ENCODE data around the gene CHMP4B.

The CHMP4B gene

DNA sequence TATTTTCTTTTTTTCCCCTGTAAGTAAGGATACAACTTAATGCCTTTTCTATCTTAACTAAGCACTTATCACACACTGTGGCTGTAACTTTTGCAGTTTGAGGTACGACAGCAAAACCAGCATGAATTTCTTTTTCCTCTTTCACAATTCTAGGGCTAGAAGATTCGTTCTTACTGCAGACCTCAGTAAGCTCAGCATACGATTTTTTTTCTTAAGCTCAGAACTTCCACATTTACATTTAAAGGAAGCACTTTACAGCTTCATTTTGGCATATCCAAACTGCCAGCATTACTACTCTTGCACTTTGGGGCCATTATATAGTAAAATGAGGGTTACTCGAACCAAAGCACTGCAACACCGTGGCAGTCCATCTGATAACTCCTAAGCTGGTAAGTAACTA is 889 bp upstream of the CHMP4B start:
- no peak overlapping the region for H3K4me3 ChIP-seq (ENCODE audit: low read length)
- TF ChIP-seq, protein P1, sequence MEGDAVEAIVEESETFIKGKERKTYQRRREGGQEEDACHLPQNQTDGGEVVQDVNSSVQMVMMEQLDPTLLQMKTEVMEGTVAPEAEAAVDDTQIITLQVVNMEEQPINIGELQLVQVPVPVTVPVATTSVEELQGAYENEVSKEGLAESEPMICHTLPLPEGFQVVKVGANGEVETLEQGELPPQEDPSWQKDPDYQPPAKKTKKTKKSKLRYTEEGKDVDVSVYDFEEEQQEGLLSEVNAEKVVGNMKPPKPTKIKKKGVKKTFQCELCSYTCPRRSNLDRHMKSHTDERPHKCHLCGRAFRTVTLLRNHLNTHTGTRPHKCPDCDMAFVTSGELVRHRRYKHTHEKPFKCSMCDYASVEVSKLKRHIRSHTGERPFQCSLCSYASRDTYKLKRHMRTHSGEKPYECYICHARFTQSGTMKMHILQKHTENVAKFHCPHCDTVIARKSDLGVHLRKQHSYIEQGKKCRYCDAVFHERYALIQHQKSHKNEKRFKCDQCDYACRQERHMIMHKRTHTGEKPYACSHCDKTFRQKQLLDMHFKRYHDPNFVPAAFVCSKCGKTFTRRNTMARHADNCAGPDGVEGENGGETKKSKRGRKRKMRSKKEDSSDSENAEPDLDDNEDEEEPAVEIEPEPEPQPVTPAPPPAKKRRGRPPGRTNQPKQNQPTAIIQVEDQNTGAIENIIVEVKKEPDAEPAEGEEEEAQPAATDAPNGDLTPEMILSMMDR (IDR thresholded peaks at IDR 0.05; ENCODE audit: insufficient read depth, low read depth, low read length, missing control alignments) = no peak
- DNase-seq (ENCODE audit: low read depth) = no peak

DNA sequence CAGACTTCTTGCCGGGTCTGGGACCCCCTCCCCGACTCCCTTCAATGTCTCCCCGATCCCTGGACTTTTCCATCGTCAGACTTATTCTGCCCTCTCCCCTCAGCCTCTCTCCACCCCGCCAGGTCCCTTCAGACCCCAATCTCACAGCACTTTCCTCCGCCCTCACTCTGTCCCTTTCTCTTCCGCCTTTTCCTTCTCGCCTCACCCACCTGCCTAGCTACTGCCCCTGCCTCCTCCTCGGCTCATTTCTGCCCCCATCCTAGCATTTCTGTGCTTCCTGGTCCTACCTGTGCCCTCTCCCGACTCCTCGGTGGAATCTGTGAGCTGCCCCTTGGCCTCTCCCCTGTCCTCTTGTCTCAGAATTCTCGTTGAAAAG is 616 bp downstream of the CHMP4B start:
- DNase-seq (ENCODE audit: low read depth) = no peak

DNA sequence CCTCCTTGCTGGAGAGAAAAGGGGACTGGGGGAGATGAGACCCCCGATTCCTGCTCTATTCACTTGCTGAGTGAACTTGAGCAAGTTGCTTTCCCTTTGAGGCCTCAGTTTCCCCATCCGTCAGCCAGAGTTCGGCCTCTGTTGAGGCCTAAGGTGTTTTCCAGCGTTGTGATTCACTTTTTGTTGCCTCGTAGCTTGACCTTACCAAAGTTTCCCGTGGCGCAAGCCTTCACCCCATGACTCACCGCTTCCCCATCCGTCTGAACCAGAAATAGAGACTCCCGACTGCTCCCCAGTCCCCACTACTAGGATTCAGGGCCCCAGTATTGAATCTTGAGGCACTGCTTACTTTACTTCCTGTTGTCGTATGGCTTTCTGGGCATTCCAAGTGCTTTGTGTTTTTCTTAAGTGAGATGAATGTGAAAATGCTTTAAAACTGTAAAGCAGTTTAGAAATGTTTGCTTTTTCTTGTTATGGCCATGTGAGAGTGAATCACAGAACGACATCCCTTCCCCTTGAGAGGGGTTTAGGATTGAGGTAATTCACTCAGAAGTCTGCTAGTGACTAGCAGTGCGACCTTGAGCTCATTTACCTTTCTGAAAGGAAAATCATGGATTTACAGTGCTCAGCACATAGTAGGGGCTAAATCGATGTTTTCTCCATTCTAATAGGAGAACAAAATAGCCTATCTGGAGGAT is 1.2 kb downstream of the CHMP4B start:
- peak; percentile 91 for DNase-seq (ENCODE audit: low read depth)
- TF ChIP-seq, protein P1 (IDR thresholded peaks at IDR 0.05; ENCODE audit: insufficient read depth, low read depth, low read length, missing control alignments) = no peak
- peak overlapping the region; percentile 95 for H3K4me3 ChIP-seq (ENCODE audit: low read length)

More for the DNA sequence above, 616 bp downstream of the CHMP4B start:
- TF ChIP-seq, protein P1 (IDR thresholded peaks at IDR 0.05; ENCODE audit: insufficient read depth, low read depth, low read length, missing control alignments) = no peak
- H3K4me3 ChIP-seq (ENCODE audit: low read length) = peak overlapping the region; percentile 95

DNA sequence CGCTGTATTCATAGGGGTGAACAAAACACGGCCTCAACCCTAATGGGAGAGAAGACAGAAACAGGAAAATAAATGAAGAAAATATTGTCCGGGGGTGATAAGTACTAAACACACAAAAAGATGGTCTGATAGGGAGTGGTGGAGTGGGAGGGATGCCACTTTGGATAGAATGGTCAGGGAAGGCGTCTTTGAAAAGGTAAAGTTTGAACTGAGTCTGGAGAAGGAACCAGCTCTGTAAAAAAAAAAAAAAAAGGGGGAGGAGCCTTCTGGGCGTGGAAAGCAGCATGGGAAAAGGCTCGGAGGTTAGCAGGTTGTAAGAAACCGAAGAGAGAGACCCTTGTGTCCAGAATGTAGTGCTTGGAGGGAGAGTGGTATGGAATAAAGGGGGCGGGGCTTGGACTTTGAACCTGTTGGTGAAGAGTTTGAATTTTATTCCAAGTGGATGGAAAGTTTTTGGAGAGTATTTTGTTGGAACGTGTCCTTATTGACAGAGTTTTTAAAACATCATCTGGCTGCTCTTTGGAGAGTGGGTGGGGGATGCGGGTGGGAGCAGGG is 1.8 kb downstream of the CHMP4B start:
- DNase-seq (ENCODE audit: low read depth) = peak; percentile 37
- H3K4me3 ChIP-seq (ENCODE audit: low read length) = peak overlapping the region; percentile 95
- TF ChIP-seq, protein P1 (IDR thresholded peaks at IDR 0.05; ENCODE audit: insufficient read depth, low read depth, low read length, missing control alignments) = no peak

DNA sequence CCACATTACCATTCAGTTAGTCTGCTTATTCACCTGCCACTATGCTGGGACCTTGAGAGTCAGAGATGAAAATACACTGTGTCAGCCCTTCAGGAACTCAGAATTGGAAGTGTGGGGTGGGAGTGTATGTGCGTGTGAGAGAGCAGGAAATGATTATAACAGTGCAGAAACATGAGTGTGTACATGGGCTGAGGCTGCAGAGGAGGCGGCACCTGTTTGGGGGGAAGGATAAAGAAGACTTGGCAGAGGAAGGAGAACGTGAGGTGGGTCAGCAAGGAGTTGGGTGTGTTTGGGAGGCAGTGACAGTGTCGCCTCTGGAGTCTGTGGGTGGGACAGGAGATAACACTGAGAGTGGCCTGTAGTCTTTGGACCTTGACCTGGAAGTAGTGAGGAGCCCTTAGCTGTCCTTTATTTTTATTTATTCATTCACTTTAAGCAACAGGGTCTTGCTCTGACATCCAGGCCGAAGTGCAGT is 3.1 kb downstream of the CHMP4B start:
- no peak overlapping the region for H3K4me3 ChIP-seq (ENCODE audit: low read length)
- TF ChIP-seq, protein P1 (IDR thresholded peaks at IDR 0.05; ENCODE audit: insufficient read depth, low read depth, low read length, missing control alignments) = no peak
- DNase-seq (ENCODE audit: low read depth) = no peak

DNA sequence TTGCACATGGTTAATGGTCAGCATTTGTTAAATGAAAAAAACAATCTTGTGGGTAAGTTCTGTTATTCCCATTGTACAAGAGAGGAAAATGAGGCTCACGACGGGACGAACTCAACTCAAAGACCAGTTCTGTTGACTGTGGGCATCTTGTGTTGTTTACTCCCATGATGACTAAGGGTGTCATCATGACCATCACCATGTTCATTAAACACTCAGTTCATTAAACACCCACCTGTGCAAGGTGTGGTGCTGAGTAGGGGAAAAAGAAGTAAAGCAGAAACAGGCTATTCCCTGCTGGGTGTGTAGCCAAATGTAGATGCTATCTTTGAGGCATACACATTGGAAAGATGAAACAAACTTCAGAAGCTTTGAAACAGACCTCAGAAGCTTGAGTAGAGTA is 4.5 kb downstream of the CHMP4B start:
- TF ChIP-seq, protein P1 (IDR thresholded peaks at IDR 0.05; ENCODE audit: insufficient read depth, low read depth, low read length, missing control alignments) = no peak
- no peak overlapping the region for H3K4me3 ChIP-seq (ENCODE audit: low read length)
- DNase-seq (ENCODE audit: low read depth) = peak; percentile 58

DNA sequence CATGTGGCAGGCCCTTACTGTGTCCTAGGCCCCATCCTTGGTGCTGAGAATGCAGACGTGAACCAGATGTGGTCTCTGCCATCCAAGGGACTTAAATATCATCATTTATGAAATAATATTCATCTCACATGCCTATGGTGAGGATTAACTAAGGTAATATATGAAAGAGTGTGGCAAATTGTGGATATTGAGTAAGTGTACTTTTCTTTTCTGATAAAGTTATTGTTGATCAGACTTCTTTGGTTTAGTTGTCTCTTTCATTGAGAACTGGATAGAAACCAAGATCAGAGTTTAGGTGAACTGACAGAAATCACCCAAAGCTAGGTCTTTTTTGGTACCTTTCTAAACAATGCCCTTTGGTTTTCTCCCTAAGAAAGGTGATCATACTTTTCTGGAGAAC is 5.0 kb downstream of the CHMP4B start:
- no peak overlapping the region for H3K4me3 ChIP-seq (ENCODE audit: low read length)
- DNase-seq (ENCODE audit: low read depth) = no peak
- TF ChIP-seq, protein P1 (IDR thresholded peaks at IDR 0.05; ENCODE audit: insufficient read depth, low read depth, low read length, missing control alignments) = no peak

All from epithelial cell of esophagus (primary cell).